Prostate gland (tissue), 2 donors: ENCODE results near the gene PPFIA2. TPM values are rescaled to one million over a fixed set of nuclear protein-coding genes. Genes with fewer than 3 reads are reported as not detected.

Source experiments
- DNase-seq: peaks from one replicate; pipeline ENCODE4 v3.0.0-alpha.2; 2019; ENCODE audit warnings: low spot score
- H3K27ac ChIP-seq, 2 donors: fragments of 200-600 bp; sonication (generic); 2 replicates each; pipeline ENCODE4 v1.5.1; 2017 to 2019
- H3K27me3 ChIP-seq: fragments of 200-600 bp; sonication (generic); replicated peaks from 2 replicates; pipeline ENCODE4 v1.5.1; 2019; ENCODE audit not compliant: insufficient read depth
- H3K36me3 ChIP-seq, 2 donors: fragments of 200-600 bp; sonication (generic); 1 replicate in 1 of 2; 2 replicates in 1 of 2; pipeline versions ENCODE4 v1.5.1 to v1.8.1; 2017 to 2019
- H3K4me1 ChIP-seq: fragments of 200-600 bp; sonication (generic); replicated peaks from 2 replicates; pipeline ENCODE4 v1.5.1; 2019
- H3K4me3 ChIP-seq, 2 donors: fragments of 200-600 bp; sonication (generic); 2 replicates each; pipeline ENCODE4 v1.5.1; 2017 to 2019
- H3K9me3 ChIP-seq: fragments of 200-600 bp; sonication (generic); 2 replicates; pipeline ENCODE4 v1.5.1; 2017
- POLR2A ChIP-seq: fragments of 450-650 bp; IDR thresholded peaks from one replicate; pipeline ENCODE4 v1.6.1; 2016; ENCODE audit warnings: antibody characterized with exemption, mild to moderate bottlenecking
- POLR2AphosphoS5 ChIP-seq: sonication (generic); formaldehyde crosslinking; IDR thresholded peaks from one replicate; pipeline ENCODE4 v1.6.1; 2017; ENCODE audit warnings: antibody characterized with exemption
- WGBS: methylation state at CpG from one replicate; pipeline ENCODE4 v1.1.5; 2018; 5-methylcytosine and 5-hydroxymethylcytosine counted together
- intact Hi-C: fragments of 100-400 bp; cut with DNase I; formaldehyde crosslinking; loops from one replicate; pipeline ENCODE4 v1.14.2; 2022
- total RNA-seq, 2 donors: library from RNA; depleted of rRNA; stranded (reverse); fragments of >200 nt; gene quantifications; one replicate each; pipeline ENCODE4 v1.1.0, GENCODE V29; 2016
- TF ChIP-seq, protein P1 (sequence below), 4 experiments: fragments of 200-600 bp in 2 of 4; fragments of 450-650 bp in 2 of 4; sonication (generic) in 2 of 4; IDR thresholded peaks; 1 replicate in 3 of 4; 2 replicates in 1 of 4; pipeline ENCODE4 v1.5.1; 2016 to 2019; ENCODE audit warnings: antibody characterized with exemption in 4 of 4, mild to moderate bottlenecking in 2 of 4, moderate library complexity in 2 of 4

Gene PPFIA2
- total RNA-seq, 2 donors from 2014 or later: 7.3 to 22.9 TPM

- no peaks in the 10 kb centered on the region for H3K27me3 ChIP-seq
- no peak overlapping the region for H3K27ac ChIP-seq
- DNase-seq: no peak
- 49% methylated on average over 1 of the region's 1 CpG for WGBS
- H3K9me3 ChIP-seq: no peaks in the 10 kb centered on the region
- TF ChIP-seq POLR2AphosphoS5 (no peak), POLR2A (no peak)
- TF ChIP-seq, protein P1, sequence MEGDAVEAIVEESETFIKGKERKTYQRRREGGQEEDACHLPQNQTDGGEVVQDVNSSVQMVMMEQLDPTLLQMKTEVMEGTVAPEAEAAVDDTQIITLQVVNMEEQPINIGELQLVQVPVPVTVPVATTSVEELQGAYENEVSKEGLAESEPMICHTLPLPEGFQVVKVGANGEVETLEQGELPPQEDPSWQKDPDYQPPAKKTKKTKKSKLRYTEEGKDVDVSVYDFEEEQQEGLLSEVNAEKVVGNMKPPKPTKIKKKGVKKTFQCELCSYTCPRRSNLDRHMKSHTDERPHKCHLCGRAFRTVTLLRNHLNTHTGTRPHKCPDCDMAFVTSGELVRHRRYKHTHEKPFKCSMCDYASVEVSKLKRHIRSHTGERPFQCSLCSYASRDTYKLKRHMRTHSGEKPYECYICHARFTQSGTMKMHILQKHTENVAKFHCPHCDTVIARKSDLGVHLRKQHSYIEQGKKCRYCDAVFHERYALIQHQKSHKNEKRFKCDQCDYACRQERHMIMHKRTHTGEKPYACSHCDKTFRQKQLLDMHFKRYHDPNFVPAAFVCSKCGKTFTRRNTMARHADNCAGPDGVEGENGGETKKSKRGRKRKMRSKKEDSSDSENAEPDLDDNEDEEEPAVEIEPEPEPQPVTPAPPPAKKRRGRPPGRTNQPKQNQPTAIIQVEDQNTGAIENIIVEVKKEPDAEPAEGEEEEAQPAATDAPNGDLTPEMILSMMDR (IDR thresholded peaks at IDR 0.05): no peak
- no peaks in the 10 kb centered on the region for H3K36me3 ChIP-seq
- intact Hi-C loops: no loop called here
- no peaks in the 10 kb centered on the region for H3K4me1 ChIP-seq
- no peak overlapping the region for H3K4me3 ChIP-seq
Measured at GRCh38 chr12:81722004-81722403, 37.1 kb downstream of the PPFIA2 start.

DNA sequence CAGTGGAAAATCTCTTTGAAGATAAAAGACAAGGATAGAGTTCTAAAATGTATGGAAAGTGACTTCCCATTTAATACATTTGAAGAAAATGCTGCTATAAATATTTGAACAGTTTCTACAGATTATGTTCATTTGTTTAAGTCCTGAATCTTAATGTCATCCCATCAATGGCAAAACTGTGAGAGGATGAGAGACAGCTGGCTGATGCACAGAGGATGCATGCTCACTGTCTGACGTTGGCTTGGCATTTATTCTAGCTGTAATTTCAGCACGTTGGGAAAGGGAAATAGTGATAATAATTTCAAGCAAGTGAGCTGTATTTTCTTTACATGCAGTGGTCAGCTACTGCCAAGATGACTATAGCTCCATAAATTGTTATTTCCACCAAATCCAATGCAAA, 40.5 kb downstream of the PPFIA2 start:
- intact Hi-C loops: no loop called here
- Histone ChIP-seq H3K36me3 (no peaks in the 10 kb centered on the region), H3K27ac (no peak overlapping the region), H3K4me1 (no peaks in the 10 kb centered on the region), H3K9me3 (no peaks in the 10 kb centered on the region), H3K27me3 (no peaks in the 10 kb centered on the region), H3K4me3 (no peak overlapping the region)
- TF ChIP-seq POLR2A: no peak
- TF ChIP-seq, protein P1 (IDR thresholded peaks at IDR 0.05): no peak
- DNase-seq: no peak
- 34% methylated on average over 2 of the region's 2 CpGs for WGBS

GRCh38 chr12:81712536-81712935, 46.6 kb downstream of the PPFIA2 start:
- no peak for DNase-seq
- H3K27ac ChIP-seq: no peak overlapping the region

DNA sequence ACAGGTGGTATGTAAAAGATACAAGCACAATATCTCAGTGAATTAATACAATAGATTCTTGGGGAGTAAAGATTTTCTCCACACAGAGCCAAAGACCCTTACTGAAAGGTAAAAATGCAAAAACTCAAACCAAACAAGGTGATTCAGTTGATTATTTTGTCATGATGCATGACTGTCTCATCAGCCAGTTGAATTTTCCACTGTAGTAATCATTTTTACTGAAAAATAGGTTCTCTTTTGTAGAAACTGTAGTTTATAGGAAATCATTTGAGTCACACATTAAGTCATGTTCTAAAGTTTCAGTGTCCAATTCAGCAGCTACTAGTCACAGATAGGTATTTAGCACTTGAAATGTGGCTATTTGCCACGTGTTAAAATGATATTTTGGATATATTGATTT, 53.6 kb downstream of the PPFIA2 start:
- H3K4me3 ChIP-seq: no peak overlapping the region
- intact Hi-C loops: no loop called here
- H3K27me3 ChIP-seq: no peaks in the 10 kb centered on the region
- H3K4me1 ChIP-seq: no peaks in the 10 kb centered on the region
- DNase-seq: no peak
- 67% methylated on average over 1 of the region's 1 CpG for WGBS
- H3K9me3 ChIP-seq: no peaks in the 10 kb centered on the region
- TF ChIP-seq POLR2A: no peak
- TF ChIP-seq POLR2AphosphoS5: no peak
- TF ChIP-seq, protein P1 (IDR thresholded peaks at IDR 0.05): no peak
- no peaks in the 10 kb centered on the region for H3K36me3 ChIP-seq
- no peak overlapping the region for H3K27ac ChIP-seq

More at GRCh38 chr12:81712536-81712935, 46.6 kb downstream of the PPFIA2 start:
- Histone ChIP-seq H3K9me3 (no peaks in the 10 kb centered on the region), H3K4me1 (no peaks in the 10 kb centered on the region), H3K4me3 (no peak overlapping the region), H3K27me3 (no peaks in the 10 kb centered on the region), H3K36me3 (no peaks in the 10 kb centered on the region)
- intact Hi-C loops: no loop called here
- WGBS: 82% methylated on average over 3 of the region's 3 CpGs
- no peak for TF ChIP-seq POLR2AphosphoS5
- TF ChIP-seq POLR2A: no peak
- TF ChIP-seq, protein P1 (IDR thresholded peaks at IDR 0.05): no peak

DNA sequence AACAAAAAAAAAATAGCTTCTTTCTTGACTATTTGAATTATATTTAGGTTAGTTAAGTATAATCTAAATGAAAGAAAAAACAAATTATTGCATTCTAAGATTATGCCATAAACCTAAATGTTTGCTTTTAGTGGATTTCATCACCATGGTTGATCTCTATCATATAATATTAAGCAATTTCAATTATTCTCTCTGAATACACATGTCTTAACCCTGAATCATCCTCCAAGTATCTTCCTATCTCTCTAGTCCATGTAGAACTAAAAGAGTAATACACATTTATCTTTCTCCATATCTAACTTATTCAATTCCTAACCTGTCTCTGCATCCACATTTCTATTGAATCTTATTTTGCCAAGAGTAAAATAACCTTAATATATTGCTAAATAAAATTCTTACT, 59.6 kb downstream of the PPFIA2 start:
- Histone ChIP-seq H3K4me3 (no peak overlapping the region), H3K9me3 (no peaks in the 10 kb centered on the region), H3K27ac (no peak overlapping the region), H3K27me3 (no peaks in the 10 kb centered on the region), H3K36me3 (no peaks in the 10 kb centered on the region), H3K4me1 (no peaks in the 10 kb centered on the region)
- no peak for DNase-seq
- intact Hi-C loops: no loop called here
- TF ChIP-seq, protein P1 (IDR thresholded peaks at IDR 0.05): no peak
- TF ChIP-seq POLR2AphosphoS5 (no peak), POLR2A (no peak)
